ENCODE data around the gene UBE3B.

Gene UBE3B

GRCh38 chr12:109443794-109444193 is 33.6 kb upstream of the UBE3B start:
- no peak for DNase-seq (ENCODE audit: low read depth)

GRCh38 chr12:109444259-109444658 is 33.2 kb upstream of the UBE3B start:
- TF ChIP-seq CTCF (conservative IDR thresholded peaks at IDR 0.05; ENCODE audit: low read depth, low read length) = no peak
- DNase-seq (ENCODE audit: low read depth) = no peak
- H3K4me3 ChIP-seq (ENCODE audit: low read length) = no peak overlapping the region

More at GRCh38 chr12:109443794-109444193, 33.6 kb upstream of the UBE3B start:
- H3K4me3 ChIP-seq (ENCODE audit: low read length) = no peak overlapping the region
- no peak for TF ChIP-seq CTCF (conservative IDR thresholded peaks at IDR 0.05; ENCODE audit: low read depth, low read length)

- H3K4me3 ChIP-seq (ENCODE audit: low read length) = no peak overlapping the region
- no peak for TF ChIP-seq CTCF (conservative IDR thresholded peaks at IDR 0.05; ENCODE audit: low read depth, low read length)
- no peak for DNase-seq (ENCODE audit: low read depth)
Observed at GRCh38 chr12:109445191-109445609, 32.2 kb upstream of the UBE3B start.

GRCh38 chr12:109446869-109447268 is 30.6 kb upstream of the UBE3B start:
- H3K4me3 ChIP-seq (ENCODE audit: low read length) = no peak overlapping the region
- DNase-seq (ENCODE audit: low read depth) = no peak
- no peak for TF ChIP-seq CTCF (conservative IDR thresholded peaks at IDR 0.05; ENCODE audit: low read depth, low read length)

GRCh38 chr12:109447482-109447881 is 30.0 kb upstream of the UBE3B start:
- no peak overlapping the region for H3K4me3 ChIP-seq (ENCODE audit: low read length)
- no peak for DNase-seq (ENCODE audit: low read depth)
- TF ChIP-seq CTCF (conservative IDR thresholded peaks at IDR 0.05; ENCODE audit: low read depth, low read length) = no peak

- no peak for TF ChIP-seq CTCF (conservative IDR thresholded peaks at IDR 0.05; ENCODE audit: low read depth, low read length)
- DNase-seq (ENCODE audit: low read depth) = no peak
- no peak overlapping the region for H3K4me3 ChIP-seq (ENCODE audit: low read length)
Observed at GRCh38 chr12:109448272-109448671, 29.2 kb upstream of the UBE3B start.

- TF ChIP-seq CTCF (conservative IDR thresholded peaks at IDR 0.05; ENCODE audit: low read depth, low read length) = no peak
- DNase-seq (ENCODE audit: low read depth) = no peak
- H3K4me3 ChIP-seq (ENCODE audit: low read length) = no peak overlapping the region
Observed at GRCh38 chr12:109448707-109449390, 28.6 kb upstream of the UBE3B start.

Measured in retinal pigment epithelial cell (primary cell).